H1 (cell line): ENCODE data around the gene SOBP. TPM values are rescaled to one million over a fixed set of nuclear protein-coding genes. Genes with fewer than 3 reads are reported as not detected.

Experiments used
- BCL11A ChIP-seq, 2 experiments: IDR thresholded peaks; one replicate each; pipeline ENCODE4 v1.6.1; 2011; ENCODE audit warnings: low read depth in 2 of 2, low read length in 2 of 2, mild to moderate bottlenecking in 2 of 2
- FOSL1 ChIP-seq: IDR thresholded peaks from 2 replicates; pipeline ENCODE4 v1.6.1; 2011; ENCODE audit warnings: mild to moderate bottlenecking, low read depth, low read length, moderate library complexity; ENCODE audit not compliant: insufficient read depth
- NANOG ChIP-seq: IDR thresholded peaks from 2 replicates; pipeline ENCODE4 v1.6.1; 2011; ENCODE audit warnings: low read length, low read depth, mild to moderate bottlenecking, inconsistent platforms; ENCODE audit not compliant: insufficient read depth, poor library complexity, severe bottlenecking
- NRF1 ChIP-seq: IDR thresholded peaks from 2 replicates; pipeline ENCODE4 v1.6.1; 2011; ENCODE audit warnings: mild to moderate bottlenecking, low read depth, low read length, improper control_type of control experiment
- SRF ChIP-seq: IDR thresholded peaks from 2 replicates; pipeline ENCODE4 v1.6.1; 2011; ENCODE audit warnings: mild to moderate bottlenecking, low read depth, low read length, moderate library complexity
- ZNF274 ChIP-seq: IDR thresholded peaks from 2 replicates; pipeline ENCODE4 v1.7.0; 2012; ENCODE audit warnings: low read length, borderline replicate concordance; ENCODE audit errors: extremely low read depth
- polyA plus RNA-seq, 7 experiments: library from polyadenylated mRNA; depleted of rRNA in 3 of 7; stranded (reverse) in 5 of 7; unstranded in 2 of 7; fragments of >200 nt in 5 of 7; fragments of 200-250 nt in 2 of 7; gene quantifications; 1 replicate in 5 of 7; 2 replicates in 1 of 7; 4 replicates in 1 of 7; pipeline versions ENCODE4 v1.2.1 to v1.2.3, GENCODE V29; 2011 to 2013; ENCODE audit warnings: missing spikeins in 2 of 7, mixed read lengths in 2 of 7
- total RNA-seq: library from RNA; stranded (reverse); fragmentation: NEBNext Ultra II Directional; extraction: Animal tissue kit (Norgen Biotek cat#: 25700); gene quantifications from 2 replicates; pipeline ENCODE4 v1.2.1, GENCODE V29; 2021
- TF ChIP-seq, protein P1 (sequence below): fragments of 300-600 bp; sonication (generic); IDR thresholded peaks from 2 replicates; pipeline ENCODE4 v1.7.1; 2012; ENCODE audit warnings: low read length, moderate library complexity, mild to moderate bottlenecking, inconsistent platforms; ENCODE audit not compliant: insufficient replicate concordance

Gene SOBP
- total and polyA plus RNA-seq, 2 of the 8 experiments (the other 6 are each of a cell fraction or from before 2014, with no cell fraction given): 0.45 to 6.2 TPM

DNA sequence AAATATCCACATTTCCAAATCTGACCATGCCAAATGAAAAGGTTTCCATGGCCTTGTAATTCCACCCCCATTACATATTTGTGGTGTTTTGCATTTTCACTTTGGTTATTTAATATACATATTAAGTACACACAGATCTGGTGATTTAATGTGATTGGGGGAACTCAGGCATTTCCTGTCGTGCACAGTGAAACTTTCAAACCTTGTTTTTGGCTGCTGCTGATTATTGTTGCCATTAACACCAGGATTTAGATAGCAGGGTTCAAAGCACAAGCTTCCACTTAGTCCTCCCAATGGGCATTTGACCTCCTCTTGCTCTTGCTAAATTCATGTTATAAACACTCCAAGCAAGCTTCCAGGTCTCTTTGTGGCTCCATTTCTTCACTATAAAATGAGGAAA is 166.5 kb downstream of the SOBP start (continued):
- TF ChIP-seq, protein P1, sequence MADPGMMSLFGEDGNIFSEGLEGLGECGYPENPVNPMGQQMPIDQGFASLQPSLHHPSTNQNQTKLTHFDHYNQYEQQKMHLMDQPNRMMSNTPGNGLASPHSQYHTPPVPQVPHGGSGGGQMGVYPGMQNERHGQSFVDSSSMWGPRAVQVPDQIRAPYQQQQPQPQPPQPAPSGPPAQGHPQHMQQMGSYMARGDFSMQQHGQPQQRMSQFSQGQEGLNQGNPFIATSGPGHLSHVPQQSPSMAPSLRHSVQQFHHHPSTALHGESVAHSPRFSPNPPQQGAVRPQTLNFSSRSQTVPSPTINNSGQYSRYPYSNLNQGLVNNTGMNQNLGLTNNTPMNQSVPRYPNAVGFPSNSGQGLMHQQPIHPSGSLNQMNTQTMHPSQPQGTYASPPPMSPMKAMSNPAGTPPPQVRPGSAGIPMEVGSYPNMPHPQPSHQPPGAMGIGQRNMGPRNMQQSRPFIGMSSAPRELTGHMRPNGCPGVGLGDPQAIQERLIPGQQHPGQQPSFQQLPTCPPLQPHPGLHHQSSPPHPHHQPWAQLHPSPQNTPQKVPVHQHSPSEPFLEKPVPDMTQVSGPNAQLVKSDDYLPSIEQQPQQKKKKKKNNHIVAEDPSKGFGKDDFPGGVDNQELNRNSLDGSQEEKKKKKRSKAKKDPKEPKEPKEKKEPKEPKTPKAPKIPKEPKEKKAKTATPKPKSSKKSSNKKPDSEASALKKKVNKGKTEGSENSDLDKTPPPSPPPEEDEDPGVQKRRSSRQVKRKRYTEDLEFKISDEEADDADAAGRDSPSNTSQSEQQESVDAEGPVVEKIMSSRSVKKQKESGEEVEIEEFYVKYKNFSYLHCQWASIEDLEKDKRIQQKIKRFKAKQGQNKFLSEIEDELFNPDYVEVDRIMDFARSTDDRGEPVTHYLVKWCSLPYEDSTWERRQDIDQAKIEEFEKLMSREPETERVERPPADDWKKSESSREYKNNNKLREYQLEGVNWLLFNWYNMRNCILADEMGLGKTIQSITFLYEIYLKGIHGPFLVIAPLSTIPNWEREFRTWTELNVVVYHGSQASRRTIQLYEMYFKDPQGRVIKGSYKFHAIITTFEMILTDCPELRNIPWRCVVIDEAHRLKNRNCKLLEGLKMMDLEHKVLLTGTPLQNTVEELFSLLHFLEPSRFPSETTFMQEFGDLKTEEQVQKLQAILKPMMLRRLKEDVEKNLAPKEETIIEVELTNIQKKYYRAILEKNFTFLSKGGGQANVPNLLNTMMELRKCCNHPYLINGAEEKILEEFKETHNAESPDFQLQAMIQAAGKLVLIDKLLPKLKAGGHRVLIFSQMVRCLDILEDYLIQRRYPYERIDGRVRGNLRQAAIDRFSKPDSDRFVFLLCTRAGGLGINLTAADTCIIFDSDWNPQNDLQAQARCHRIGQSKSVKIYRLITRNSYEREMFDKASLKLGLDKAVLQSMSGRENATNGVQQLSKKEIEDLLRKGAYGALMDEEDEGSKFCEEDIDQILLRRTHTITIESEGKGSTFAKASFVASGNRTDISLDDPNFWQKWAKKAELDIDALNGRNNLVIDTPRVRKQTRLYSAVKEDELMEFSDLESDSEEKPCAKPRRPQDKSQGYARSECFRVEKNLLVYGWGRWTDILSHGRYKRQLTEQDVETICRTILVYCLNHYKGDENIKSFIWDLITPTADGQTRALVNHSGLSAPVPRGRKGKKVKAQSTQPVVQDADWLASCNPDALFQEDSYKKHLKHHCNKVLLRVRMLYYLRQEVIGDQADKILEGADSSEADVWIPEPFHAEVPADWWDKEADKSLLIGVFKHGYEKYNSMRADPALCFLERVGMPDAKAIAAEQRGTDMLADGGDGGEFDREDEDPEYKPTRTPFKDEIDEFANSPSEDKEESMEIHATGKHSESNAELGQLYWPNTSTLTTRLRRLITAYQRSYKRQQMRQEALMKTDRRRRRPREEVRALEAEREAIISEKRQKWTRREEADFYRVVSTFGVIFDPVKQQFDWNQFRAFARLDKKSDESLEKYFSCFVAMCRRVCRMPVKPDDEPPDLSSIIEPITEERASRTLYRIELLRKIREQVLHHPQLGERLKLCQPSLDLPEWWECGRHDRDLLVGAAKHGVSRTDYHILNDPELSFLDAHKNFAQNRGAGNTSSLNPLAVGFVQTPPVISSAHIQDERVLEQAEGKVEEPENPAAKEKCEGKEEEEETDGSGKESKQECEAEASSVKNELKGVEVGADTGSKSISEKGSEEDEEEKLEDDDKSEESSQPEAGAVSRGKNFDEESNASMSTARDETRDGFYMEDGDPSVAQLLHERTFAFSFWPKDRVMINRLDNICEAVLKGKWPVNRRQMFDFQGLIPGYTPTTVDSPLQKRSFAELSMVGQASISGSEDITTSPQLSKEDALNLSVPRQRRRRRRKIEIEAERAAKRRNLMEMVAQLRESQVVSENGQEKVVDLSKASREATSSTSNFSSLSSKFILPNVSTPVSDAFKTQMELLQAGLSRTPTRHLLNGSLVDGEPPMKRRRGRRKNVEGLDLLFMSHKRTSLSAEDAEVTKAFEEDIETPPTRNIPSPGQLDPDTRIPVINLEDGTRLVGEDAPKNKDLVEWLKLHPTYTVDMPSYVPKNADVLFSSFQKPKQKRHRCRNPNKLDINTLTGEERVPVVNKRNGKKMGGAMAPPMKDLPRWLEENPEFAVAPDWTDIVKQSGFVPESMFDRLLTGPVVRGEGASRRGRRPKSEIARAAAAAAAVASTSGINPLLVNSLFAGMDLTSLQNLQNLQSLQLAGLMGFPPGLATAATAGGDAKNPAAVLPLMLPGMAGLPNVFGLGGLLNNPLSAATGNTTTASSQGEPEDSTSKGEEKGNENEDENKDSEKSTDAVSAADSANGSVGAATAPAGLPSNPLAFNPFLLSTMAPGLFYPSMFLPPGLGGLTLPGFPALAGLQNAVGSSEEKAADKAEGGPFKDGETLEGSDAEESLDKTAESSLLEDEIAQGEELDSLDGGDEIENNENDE: no peak
- no peak for TF ChIP-seq NRF1
- no peak for TF ChIP-seq ZNF274
- no peak for TF ChIP-seq NANOG
- TF ChIP-seq FOSL1: no peak
- TF ChIP-seq BCL11A (IDR thresholded peaks at IDR 0.05; ENCODE audit: low read depth in 2 of 2, low read length in 2 of 2): no peak
- TF ChIP-seq SRF: no peak
